DMS153 treated with DMSO at 0.1 percent for 48 hours (cell line): Measurements from ENCODE around the gene LENEP.

Experiments
- DNase-seq: peaks from one replicate; lab custom pipeline; 2025; ENCODE audit not compliant: unreplicated experiment; lab: John Stamatoyannopoulos, UW

The LENEP gene

DNA sequence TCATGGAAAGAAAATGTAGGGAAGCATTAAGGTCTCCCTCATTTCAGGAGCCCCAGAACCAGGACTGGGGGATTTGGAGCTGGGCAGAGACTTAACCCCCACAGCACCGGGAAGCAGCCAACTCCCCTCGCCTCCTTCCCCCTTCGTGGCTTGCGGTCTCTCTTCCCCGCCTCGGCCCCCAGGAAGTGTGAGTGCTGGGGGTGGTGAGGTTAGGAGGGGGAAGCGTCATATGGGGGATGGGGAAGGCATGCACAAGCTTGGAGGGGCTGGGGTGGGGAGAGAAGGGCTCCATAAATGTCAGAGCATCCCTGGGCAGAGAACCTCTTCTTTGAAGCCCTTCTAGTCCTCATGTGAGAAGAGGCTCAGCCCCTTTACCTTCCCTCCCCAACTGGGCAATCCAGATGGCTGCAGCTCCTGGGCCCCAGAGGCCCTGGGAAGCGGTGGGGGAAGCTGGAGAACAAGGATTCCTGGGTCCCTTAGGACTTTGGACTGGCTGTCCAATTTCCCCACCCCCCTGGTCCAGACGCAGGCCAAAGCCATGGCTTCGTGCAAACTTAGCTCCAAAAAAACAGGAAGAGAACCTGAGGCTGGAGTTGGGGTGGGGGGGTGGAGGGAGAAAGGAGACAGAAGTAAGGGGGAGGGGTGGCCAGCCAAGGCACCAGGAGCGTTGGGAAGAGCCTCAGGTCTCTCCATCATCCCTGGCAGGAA lies 17.0 kb downstream of the LENEP start:
- no peak for DNase-seq

- DNase-seq, result no peak
Measured at GRCh38 chr1:155011004-155011416, 17.6 kb downstream of the LENEP start.

GRCh38 chr1:155011437-155012025 lies 18.1 kb downstream of the LENEP start:
- DNase-seq, result no peak

GRCh38 chr1:155012026-155012546 lies 18.7 kb downstream of the LENEP start:
- no peak for DNase-seq

DNA sequence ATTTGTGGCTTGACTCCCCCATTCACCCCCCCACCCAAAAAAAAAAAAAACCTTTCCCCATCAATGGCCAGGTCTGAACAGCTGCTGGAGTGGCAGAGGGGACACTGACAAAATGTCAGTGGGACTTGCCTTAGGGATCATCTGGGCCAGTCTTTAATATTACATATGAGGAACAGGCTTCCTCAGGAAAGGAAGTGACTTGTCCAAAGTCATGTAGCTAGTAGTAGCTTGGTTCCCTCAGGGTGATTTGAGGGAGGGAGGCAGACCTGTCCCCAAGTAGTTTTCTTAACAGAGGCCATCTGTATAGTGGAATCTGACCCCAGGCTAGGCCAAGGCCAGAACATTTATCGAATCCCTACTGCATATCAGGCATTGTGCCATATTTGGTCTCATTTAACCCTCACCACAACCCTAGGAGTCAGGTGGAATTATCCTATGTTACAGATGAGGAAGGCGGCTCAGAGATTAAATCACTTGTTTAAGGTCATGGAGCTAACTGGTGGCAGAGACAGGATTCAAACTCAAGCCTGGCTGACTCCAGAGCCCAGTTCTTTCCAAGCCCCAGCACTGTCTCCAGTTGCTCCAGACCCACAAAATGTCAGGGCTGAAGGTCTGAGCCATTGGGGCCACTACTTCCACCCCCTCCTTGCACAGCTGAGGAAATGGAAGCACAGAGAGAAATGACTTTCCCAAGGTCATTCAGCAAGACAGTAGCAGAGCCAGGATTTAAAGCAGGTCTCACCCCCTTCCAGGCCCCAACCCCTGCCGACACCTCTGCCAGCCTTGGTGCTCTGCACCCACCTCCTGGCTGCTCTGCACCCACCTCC lies 19.6 kb downstream of the LENEP start:
- DNase-seq, result no peak

DNA sequence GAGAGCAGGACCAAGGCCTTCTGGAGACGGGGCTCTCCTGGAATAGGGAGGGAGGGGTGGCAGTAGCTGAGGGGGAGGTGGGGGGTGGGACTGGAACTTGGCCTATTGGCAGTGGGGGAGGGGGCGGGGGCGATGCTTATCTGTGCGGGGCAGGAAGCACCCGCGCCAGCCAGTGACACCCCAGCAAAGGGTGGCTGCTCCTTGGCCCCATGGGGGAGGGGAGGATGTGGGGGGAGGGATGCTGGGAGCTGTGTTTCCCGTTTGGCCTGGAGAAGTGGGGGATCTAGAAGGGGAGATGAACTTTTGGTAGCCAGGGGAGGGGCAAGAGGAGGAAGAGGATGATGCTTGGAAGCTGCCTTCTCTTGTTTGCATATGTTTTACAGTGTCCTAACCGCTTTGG lies 20.2 kb downstream of the LENEP start:
- no peak for DNase-seq

GRCh38 chr1:155014709-155015508 lies 21.5 kb downstream of the LENEP start:
- DNase-seq, result no peak

GRCh38 chr1:155015527-155016230 lies 22.3 kb downstream of the LENEP start:
- DNase-seq, result no peak

DNA sequence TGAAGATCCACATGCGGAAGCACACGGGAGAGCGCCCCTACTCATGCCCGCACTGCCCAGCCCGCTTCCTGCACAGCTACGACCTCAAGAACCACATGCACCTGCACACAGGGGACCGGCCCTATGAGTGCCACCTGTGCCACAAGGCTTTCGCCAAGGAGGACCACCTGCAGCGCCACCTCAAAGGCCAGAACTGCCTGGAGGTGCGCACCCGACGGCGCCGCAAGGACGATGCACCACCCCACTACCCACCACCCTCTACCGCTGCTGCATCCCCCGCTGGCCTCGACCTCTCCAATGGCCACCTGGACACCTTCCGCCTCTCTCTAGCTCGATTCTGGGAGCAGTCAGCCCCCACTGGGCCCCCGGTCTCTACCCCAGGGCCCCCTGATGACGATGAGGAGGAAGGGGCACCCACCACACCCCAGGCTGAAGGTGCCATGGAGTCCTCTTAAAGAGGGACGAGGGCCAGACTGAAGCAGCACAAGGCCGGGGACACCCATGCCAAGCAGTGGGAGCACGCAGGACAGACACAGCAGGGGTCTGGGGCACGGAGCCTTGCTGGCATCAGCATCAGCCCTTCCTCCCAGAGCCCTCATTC lies 22.9 kb downstream of the LENEP start:
- DNase-seq, result no peak

DNA sequence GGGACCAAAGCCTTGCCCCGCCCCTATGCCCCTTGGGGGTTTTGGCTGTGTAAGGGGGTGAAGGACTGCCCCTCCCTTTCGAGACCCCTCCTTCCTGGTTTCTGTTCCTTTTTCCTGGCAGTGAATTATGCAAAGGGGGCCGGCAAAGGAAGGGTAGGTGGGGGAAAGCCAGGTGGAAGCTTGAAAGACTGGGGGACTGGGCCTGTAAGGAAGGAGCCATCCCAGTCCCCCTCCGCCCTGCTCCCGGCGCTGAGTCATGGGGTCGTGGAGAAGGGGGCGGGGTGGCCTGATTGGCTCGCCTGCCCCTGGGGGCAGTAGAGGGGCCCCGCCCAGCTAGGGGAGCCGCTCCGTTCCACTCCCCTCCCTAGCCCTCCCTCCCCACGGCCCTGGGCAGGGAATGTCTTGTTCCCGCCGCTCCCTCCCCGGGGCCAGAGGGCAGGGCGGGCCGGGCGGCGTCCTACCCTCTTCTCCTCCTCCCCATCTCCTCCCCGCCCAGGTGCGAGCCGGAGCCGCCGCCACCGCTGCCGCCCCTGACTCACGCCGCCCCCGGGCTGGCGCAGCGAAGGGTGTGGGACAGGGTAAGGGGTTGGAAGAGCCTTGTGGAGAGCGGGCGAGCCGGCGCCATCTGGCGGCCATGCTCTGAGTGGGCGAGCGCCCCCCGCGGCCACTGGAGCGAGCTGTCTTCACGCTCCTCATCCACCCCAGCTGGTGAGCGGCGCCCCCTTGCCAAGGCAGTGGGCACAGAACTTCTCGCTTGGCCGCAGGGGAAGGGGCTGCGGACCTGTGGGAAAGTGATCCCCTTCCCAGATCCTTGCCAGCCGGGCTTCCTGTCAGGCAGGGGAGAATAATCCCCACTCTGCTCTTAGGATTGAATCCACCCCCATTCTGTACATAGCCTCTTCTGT lies 23.9 kb downstream of the LENEP start:
- DNase-seq, result no peak

- DNase-seq, result no peak
Measured at GRCh38 chr1:155017946-155018316, 24.5 kb downstream of the LENEP start.

GRCh38 chr1:155018617-155019348 lies 25.4 kb downstream of the LENEP start:
- no peak for DNase-seq

- DNase-seq, result no peak
Measured at GRCh38 chr1:155019377-155020245, 26.2 kb downstream of the LENEP start.

GRCh38 chr1:155022136-155022926 lies 28.9 kb downstream of the LENEP start:
- DNase-seq, result no peak

- DNase-seq, result peak; percentile 36
Measured at GRCh38 chr1:155022927-155023236, 29.5 kb downstream of the LENEP start.

DNA sequence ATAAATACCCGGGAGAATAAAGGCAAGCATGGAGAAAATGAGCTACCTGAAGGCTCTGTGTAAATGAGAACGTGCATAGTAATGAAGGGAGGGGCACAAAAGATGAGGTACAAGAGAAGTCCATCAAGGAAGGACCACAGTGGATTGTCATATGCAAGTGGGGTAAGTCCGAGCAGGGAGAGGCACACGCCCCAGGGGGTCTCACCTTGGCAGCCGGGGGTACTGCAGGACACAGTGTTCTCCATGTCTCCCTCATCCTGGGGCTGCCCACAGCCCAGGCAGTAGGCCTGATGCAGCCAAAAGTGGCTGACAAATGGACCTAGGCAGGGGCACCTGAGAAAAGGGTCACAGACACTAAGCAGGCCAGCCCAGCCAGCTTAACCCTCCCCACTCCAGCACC lies 30.2 kb downstream of the LENEP start:
- no peak for DNase-seq

DNA sequence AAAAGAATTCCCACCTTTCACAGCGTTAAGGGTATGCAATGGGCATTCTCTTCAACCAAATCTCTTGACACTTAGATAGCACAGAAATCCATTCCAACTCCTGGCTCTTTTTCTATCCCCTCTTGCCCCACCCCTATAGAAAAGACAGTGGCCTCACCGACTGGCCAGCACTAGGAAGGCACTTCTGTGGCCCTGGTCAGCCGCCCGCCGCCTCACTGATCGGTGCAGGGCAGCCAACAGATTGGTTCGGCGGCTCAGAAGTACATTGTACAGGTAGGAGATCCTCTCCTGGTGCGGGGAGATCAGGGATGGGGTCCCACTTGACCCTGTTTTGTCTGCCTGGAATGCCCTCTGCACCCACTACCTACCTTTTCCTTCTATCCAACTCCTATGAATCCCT lies 30.9 kb downstream of the LENEP start:
- no peak for DNase-seq
